OCI-LY1 (cell line): Measurements from ENCODE around the gene SQOR.

Experiments
- H2AFZ ChIP-seq: fragments of 200-600 bp; sonication (generic), shearing (Covaris generic); 2 replicates; pipeline ENCODE4 v1.6.0; 2014; ENCODE audit warnings: antibody characterized with exemption, mild to moderate bottlenecking, low read length
- H3F3A ChIP-seq: fragments of 200-600 bp; sonication (generic), shearing (Covaris generic); 2 replicates; pipeline ENCODE4 v1.6.0; 2014; ENCODE audit warnings: mild to moderate bottlenecking, antibody characterized with exemption, low read length, moderate library complexity; ENCODE audit not compliant: insufficient read depth
- H3K27ac ChIP-seq: fragments of 200-600 bp; sonication (generic); 2 replicates; pipeline ENCODE4 v1.5.1; 2014; ENCODE audit warnings: low read length, mixed run types, mild to moderate bottlenecking, low read depth; ENCODE audit not compliant: poor library complexity, severe bottlenecking
- H3K27me3 ChIP-seq: fragments of 200-600 bp; sonication (generic); 2 replicates; pipeline ENCODE4 v1.6.0; 2014; ENCODE audit warnings: antibody characterized with exemption, mild to moderate bottlenecking, low read length, moderate library complexity; ENCODE audit not compliant: insufficient read depth
- H3K36me3 ChIP-seq: fragments of 200-600 bp; sonication (generic); 2 replicates; pipeline ENCODE4 v1.6.1; 2014; ENCODE audit warnings: mild to moderate bottlenecking, antibody characterized with exemption, low read length, moderate library complexity, mixed read lengths; ENCODE audit not compliant: insufficient read depth
- H3K4me1 ChIP-seq: fragments of 200-600 bp; sonication (generic); 2 replicates; pipeline ENCODE4 v1.5.1; 2014; ENCODE audit warnings: mild to moderate bottlenecking, low read length, moderate library complexity; ENCODE audit not compliant: insufficient read depth, severe bottlenecking
- H3K4me2 ChIP-seq: fragments of 200-600 bp; sonication (generic), shearing (Covaris generic); 2 replicates; pipeline ENCODE4 v1.6.1; 2014; ENCODE audit warnings: low read length
- H3K4me3 ChIP-seq: fragments of 200-600 bp; sonication (generic); 2 replicates; pipeline ENCODE4 v1.5.1; 2014; ENCODE audit warnings: low read length, low read depth, mild to moderate bottlenecking, mixed read lengths; ENCODE audit not compliant: poor library complexity, severe bottlenecking
- H3K79me2 ChIP-seq: fragments of 200-600 bp; shearing (Covaris generic); 2 replicates; pipeline ENCODE4 v1.6.1; 2016; ENCODE audit warnings: mixed run types, low read length, mixed read lengths; ENCODE audit not compliant: insufficient read depth
- H3K9ac ChIP-seq: fragments of 200-600 bp; sonication (generic), shearing (Covaris generic); 2 replicates; pipeline ENCODE4 v1.6.1; 2014; ENCODE audit warnings: mild to moderate bottlenecking, low read length, mixed read lengths
- H3K9me2 ChIP-seq: fragments of 200-600 bp; sonication (generic), shearing (Covaris generic); 2 replicates; pipeline ENCODE4 v1.6.1; 2014; ENCODE audit warnings: low read depth, mild to moderate bottlenecking, low read length, mixed read lengths
- H3K9me3 ChIP-seq: fragments of 200-600 bp; shearing (Covaris generic); 2 replicates; pipeline ENCODE4 v1.6.1; 2014; ENCODE audit warnings: low read length, mixed read lengths
- H4K20me1 ChIP-seq: fragments of 200-600 bp; sonication (generic), shearing (Covaris generic); 2 replicates; pipeline ENCODE4 v1.6.0; 2016; ENCODE audit warnings: mild to moderate bottlenecking, low read length; ENCODE audit not compliant: insufficient read depth
- CTCF ChIP-seq: fragments of 200-600 bp; sonication (generic), shearing (Covaris generic); IDR thresholded peaks from 2 replicates; pipeline ENCODE4 v1.5.1; 2017; ENCODE audit warnings: mild to moderate bottlenecking, antibody characterized with exemption, low read length, moderate library complexity, mixed read lengths
- EZH2 ChIP-seq: fragments of 200-600 bp; sonication (generic), shearing (Covaris generic); IDR thresholded peaks from 2 replicates; pipeline ENCODE4 v1.8.0; 2017; ENCODE audit warnings: borderline replicate concordance, mixed run types, mild to moderate bottlenecking, antibody characterized with exemption, low read length, moderate library complexity, mixed read lengths

The SQOR gene

DNA sequence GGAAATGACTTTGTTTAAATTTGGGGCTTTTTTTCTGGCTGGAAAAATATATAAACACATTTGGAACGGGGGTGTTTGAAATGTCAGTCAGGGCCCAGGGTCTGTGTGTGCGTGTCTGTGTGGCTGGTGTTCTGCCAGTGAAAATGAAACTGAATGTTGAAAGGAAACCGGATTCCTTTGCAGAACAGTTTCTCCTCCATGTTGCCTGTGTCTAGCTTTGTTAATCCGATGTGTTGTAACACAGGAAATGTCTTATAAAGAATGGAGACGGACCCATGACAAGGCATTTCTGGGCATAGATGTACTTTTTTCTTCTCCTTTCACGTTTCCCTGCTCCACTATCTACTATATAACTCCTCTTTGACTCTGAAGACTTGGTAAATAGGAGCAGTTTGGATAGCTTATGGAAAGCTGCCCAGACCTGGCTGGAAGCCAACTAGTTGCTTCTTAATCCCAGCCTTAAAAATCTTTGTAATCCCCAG is 2.8 kb downstream of the SQOR start:
- Histone ChIP-seq H3K79me2 (no peaks in the 10 kb centered on the region), H3K4me1 (peaks cover 10% of the 10 kb centered on the region), H3K27ac (no peak overlapping the region), H3K36me3 (no peaks in the 10 kb centered on the region), H3K9ac (no peak overlapping the region), H2AFZ (no peak overlapping the region), H3K9me2 (no peaks in the 10 kb centered on the region), H3K27me3 (no peaks in the 10 kb centered on the region), H3K4me2 (no peak overlapping the region), H3F3A (no peaks in the 10 kb centered on the region), H3K9me3 (no peaks in the 10 kb centered on the region), H3K4me3 (no peak overlapping the region), H4K20me1 (no peaks in the 10 kb centered on the region)
- no peak for TF ChIP-seq EZH2
- TF ChIP-seq CTCF: no peak

DNA sequence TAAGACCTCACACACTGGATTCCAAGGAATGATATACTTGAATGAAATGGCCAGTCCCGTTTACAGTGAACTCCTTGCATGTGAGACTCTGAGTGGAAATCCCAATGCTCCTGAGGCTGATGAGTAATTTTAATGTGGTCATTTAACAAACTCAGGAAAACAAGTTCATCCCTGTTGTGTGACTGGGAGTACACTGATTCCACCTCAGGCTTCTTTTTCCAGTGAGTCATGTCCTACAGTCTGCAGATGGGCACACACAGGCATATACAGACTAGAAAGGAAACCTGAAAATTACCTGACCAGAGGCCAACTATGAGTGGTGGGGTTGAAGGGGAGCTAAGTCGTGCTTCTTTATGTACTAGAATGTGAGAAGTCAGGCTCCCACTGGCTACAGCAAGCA is 5.8 kb downstream of the SQOR start:
- Histone ChIP-seq H3K9ac (no peak overlapping the region), H3K9me2 (no peaks in the 10 kb centered on the region), H2AFZ (no peak overlapping the region), H3K27me3 (no peaks in the 10 kb centered on the region), H3K4me1 (peaks cover under 1% of the 10 kb centered on the region), H3K4me2 (no peak overlapping the region), H4K20me1 (no peaks in the 10 kb centered on the region), H3K27ac (no peak overlapping the region), H3K79me2 (no peaks in the 10 kb centered on the region), H3K9me3 (no peaks in the 10 kb centered on the region), H3K4me3 (no peak overlapping the region), H3K36me3 (no peaks in the 10 kb centered on the region), H3F3A (no peaks in the 10 kb centered on the region)
- TF ChIP-seq CTCF (no peak), EZH2 (no peak)

- Histone ChIP-seq H4K20me1 (no peaks in the 10 kb centered on the region), H3K36me3 (no peaks in the 10 kb centered on the region), H2AFZ (no peak overlapping the region), H3K4me2 (no peak overlapping the region), H3K9me3 (no peaks in the 10 kb centered on the region), H3K27ac (no peak overlapping the region), H3K4me1 (no peaks in the 10 kb centered on the region), H3K9me2 (no peaks in the 10 kb centered on the region), H3K9ac (no peak overlapping the region), H3K4me3 (no peak overlapping the region), H3K27me3 (no peaks in the 10 kb centered on the region), H3F3A (no peaks in the 10 kb centered on the region), H3K79me2 (no peaks in the 10 kb centered on the region)
- TF ChIP-seq CTCF: no peak
- TF ChIP-seq EZH2: no peak
Measured at GRCh38 chr15:45641374-45641781, 6.5 kb downstream of the SQOR start.
